Central memory CD8-positive, alpha-beta T cell (primary cell): ENCODE measurements around the gene UBR3.
A peak's percentile ranks its signal among the peaks of the same experiment; 100 is the strongest.

Experiments
- ATAC-seq: fragments of 150-1000 bp; cut with Tn5 transposase; replicated peaks from 2 replicates; pipeline ENCODE4 v1.10.0; 2022; ENCODE audit warnings: mild to moderate bottlenecking, moderate FRiP score, moderate number of reproducible peaks; ENCODE audit not compliant: poor library complexity, severe bottlenecking; ENCODE audit errors: extremely low read depth
- DNase-seq, 2 donors: peaks; one replicate each; pipeline ENCODE4 v3.0.0; 2021; ENCODE audit warnings: low spot score in 2 of 2
- H3K27ac Mint-ChIP-seq: one replicate; pipeline ENCODE4 v1.8.0; 2022; ENCODE audit warnings: low read depth, mild to moderate bottlenecking, moderate library complexity, mixed read lengths
- H3K27me3 Mint-ChIP-seq: one replicate; pipeline ENCODE4 v1.8.0; 2022; ENCODE audit warnings: mixed read lengths
- H3K36me3 Mint-ChIP-seq: one replicate; pipeline ENCODE4 v1.8.0; 2022; ENCODE audit warnings: mild to moderate bottlenecking, moderate library complexity, mixed read lengths; ENCODE audit not compliant: insufficient read depth
- H3K4me1 Mint-ChIP-seq: one replicate; pipeline ENCODE4 v1.8.0; 2022; ENCODE audit warnings: mixed read lengths
- H3K4me3 Mint-ChIP-seq: one replicate; pipeline ENCODE4 v1.8.0; 2022; ENCODE audit warnings: mild to moderate bottlenecking, moderate library complexity, mixed read lengths
- H3K9me3 Mint-ChIP-seq: one replicate; pipeline ENCODE4 v1.8.0; 2022; ENCODE audit warnings: mixed read lengths

Gene UBR3

GRCh38 chr2:169977530-169977929, 150.3 kb downstream of the UBR3 start:
- H3K4me1 Mint-ChIP-seq, result peaks cover 7% of the 10 kb centered on the region
- no peak overlapping the region for H3K27ac Mint-ChIP-seq
- H3K27me3 Mint-ChIP-seq, result no peaks in the 10 kb centered on the region
- H3K4me3 Mint-ChIP-seq, result no peak overlapping the region
- no peak for ATAC-seq
- peaks cover 15% of the 10 kb centered on the region for H3K36me3 Mint-ChIP-seq
- DNase-seq, result no peak
- peaks cover 21% of the 10 kb centered on the region for H3K9me3 Mint-ChIP-seq

- Mint-ChIP-seq H3K27ac (no peak overlapping the region), H3K4me3 (no peak overlapping the region), H3K36me3 (peaks cover 15% of the 10 kb centered on the region), H3K9me3 (peaks cover 21% of the 10 kb centered on the region), H3K27me3 (no peaks in the 10 kb centered on the region), H3K4me1 (peaks cover 13% of the 10 kb centered on the region)
- DNase-seq (no peak), ATAC-seq (no peak)
Measured at GRCh38 chr2:169978402-169979017, 151.3 kb downstream of the UBR3 start.

- DNase-seq (no peak), ATAC-seq (no peak)
- H3K36me3 Mint-ChIP-seq, result peaks cover 11% of the 10 kb centered on the region
- H3K4me1 Mint-ChIP-seq, result peaks cover 13% of the 10 kb centered on the region
- no peak overlapping the region for H3K4me3 Mint-ChIP-seq
- H3K27ac Mint-ChIP-seq, result no peak overlapping the region
- H3K27me3 Mint-ChIP-seq, result no peaks in the 10 kb centered on the region
- peaks cover 20% of the 10 kb centered on the region for H3K9me3 Mint-ChIP-seq
Measured at GRCh38 chr2:169979025-169979424, 151.8 kb downstream of the UBR3 start.

- peaks cover 6% of the 10 kb centered on the region for H3K4me1 Mint-ChIP-seq
- no peaks in the 10 kb centered on the region for H3K27me3 Mint-ChIP-seq
- no peak overlapping the region for H3K27ac Mint-ChIP-seq
- no peak for ATAC-seq
- H3K9me3 Mint-ChIP-seq, result peaks cover 12% of the 10 kb centered on the region
- H3K4me3 Mint-ChIP-seq, result no peak overlapping the region
- DNase-seq, result no peak
- peaks cover 9% of the 10 kb centered on the region for H3K36me3 Mint-ChIP-seq
Measured at GRCh38 chr2:169980001-169980400, 152.7 kb downstream of the UBR3 start.

GRCh38 chr2:169980643-169981042, 153.4 kb downstream of the UBR3 start:
- Mint-ChIP-seq H3K4me1 (peaks cover 6% of the 10 kb centered on the region), H3K9me3 (peaks cover 6% of the 10 kb centered on the region), H3K36me3 (peaks cover 9% of the 10 kb centered on the region), H3K27me3 (no peaks in the 10 kb centered on the region), H3K27ac (no peak overlapping the region), H3K4me3 (no peak overlapping the region)
- ATAC-seq (no peak), DNase-seq (no peak)

- Mint-ChIP-seq H3K4me3 (no peak overlapping the region), H3K4me1 (peaks cover 6% of the 10 kb centered on the region), H3K27me3 (no peaks in the 10 kb centered on the region), H3K9me3 (no peaks in the 10 kb centered on the region), H3K36me3 (peaks cover 17% of the 10 kb centered on the region), H3K27ac (no peak overlapping the region)
- DNase-seq, result no peak
- no peak for ATAC-seq
Measured at GRCh38 chr2:169982929-169983328, 155.7 kb downstream of the UBR3 start.

- ATAC-seq, result no peak
- Mint-ChIP-seq H3K27ac (no peak overlapping the region), H3K4me1 (peaks cover 6% of the 10 kb centered on the region), H3K36me3 (peaks cover 17% of the 10 kb centered on the region), H3K9me3 (no peaks in the 10 kb centered on the region), H3K27me3 (no peaks in the 10 kb centered on the region), H3K4me3 (no peak overlapping the region)
- DNase-seq, result no peak
Measured at GRCh38 chr2:169983506-169983905, 156.3 kb downstream of the UBR3 start.

GRCh38 chr2:169984145-169984544, 156.9 kb downstream of the UBR3 start:
- H3K4me3 Mint-ChIP-seq, result no peak overlapping the region
- H3K4me1 Mint-ChIP-seq, result peaks cover 6% of the 10 kb centered on the region
- no peak for DNase-seq
- peaks cover 16% of the 10 kb centered on the region for H3K36me3 Mint-ChIP-seq
- no peaks in the 10 kb centered on the region for H3K27me3 Mint-ChIP-seq
- ATAC-seq, result no peak
- H3K27ac Mint-ChIP-seq, result no peak overlapping the region
- H3K9me3 Mint-ChIP-seq, result no peaks in the 10 kb centered on the region

- H3K27ac Mint-ChIP-seq, result no peak overlapping the region
- H3K9me3 Mint-ChIP-seq, result no peaks in the 10 kb centered on the region
- DNase-seq (no peak), ATAC-seq (no peak)
- no peak overlapping the region for H3K4me3 Mint-ChIP-seq
- no peaks in the 10 kb centered on the region for H3K27me3 Mint-ChIP-seq
- no peaks in the 10 kb centered on the region for H3K4me1 Mint-ChIP-seq
- H3K36me3 Mint-ChIP-seq, result peaks cover 6% of the 10 kb centered on the region
Measured at GRCh38 chr2:169994752-169995151, 167.5 kb downstream of the UBR3 start.

GRCh38 chr2:169997140-169997887, 170.1 kb downstream of the UBR3 start:
- Mint-ChIP-seq H3K36me3 (peaks cover 14% of the 10 kb centered on the region), H3K4me3 (no peak overlapping the region), H3K27me3 (no peaks in the 10 kb centered on the region), H3K9me3 (no peaks in the 10 kb centered on the region), H3K27ac (no peak overlapping the region), H3K4me1 (peaks cover 7% of the 10 kb centered on the region)
- ATAC-seq (no peak), DNase-seq (no peak)

- H3K36me3 Mint-ChIP-seq, result peaks cover 19% of the 10 kb centered on the region
- DNase-seq, result no peak
Measured at GRCh38 chr2:169999054-169999453, 171.8 kb downstream of the UBR3 start.

GRCh38 chr2:170002096-170002495, 174.8 kb downstream of the UBR3 start:
- Mint-ChIP-seq H3K9me3 (no peaks in the 10 kb centered on the region), H3K27me3 (no peaks in the 10 kb centered on the region), H3K4me3 (no peak overlapping the region), H3K27ac (no peak overlapping the region), H3K36me3 (peaks cover 21% of the 10 kb centered on the region), H3K4me1 (peaks cover 7% of the 10 kb centered on the region)
- DNase-seq (no peak), ATAC-seq (no peak)

More at GRCh38 chr2:169999054-169999453, 171.8 kb downstream of the UBR3 start:
- Mint-ChIP-seq H3K4me1 (peaks cover 7% of the 10 kb centered on the region), H3K27me3 (no peaks in the 10 kb centered on the region), H3K27ac (no peak overlapping the region), H3K9me3 (no peaks in the 10 kb centered on the region), H3K4me3 (no peak overlapping the region)
- ATAC-seq, result no peak

- peaks cover 17% of the 10 kb centered on the region for H3K36me3 Mint-ChIP-seq
- H3K9me3 Mint-ChIP-seq, result no peaks in the 10 kb centered on the region
Measured at GRCh38 chr2:170005702-170006101, 178.4 kb downstream of the UBR3 start.

More at GRCh38 chr2:170005702-170006101, 178.4 kb downstream of the UBR3 start:
- Mint-ChIP-seq H3K4me1 (no peaks in the 10 kb centered on the region), H3K27me3 (no peaks in the 10 kb centered on the region), H3K4me3 (no peak overlapping the region), H3K27ac (peak overlapping the region; percentile 14)
- DNase-seq (no peak), ATAC-seq (no peak)
